Measurements from ENCODE around the gene TSC22D1.

Gene TSC22D1

GRCh38 chr13:44452418-44452817, 123.7 kb downstream of the TSC22D1 start:
- no peak for DNase-seq (ENCODE audit: low read depth)

- no peak for DNase-seq (ENCODE audit: low read depth)
These were observed 124.5 kb downstream of the TSC22D1 start for GRCh38 chr13:44451651-44452050.

- no peak for DNase-seq (ENCODE audit: low read depth)
These were observed 125.0 kb downstream of the TSC22D1 start for GRCh38 chr13:44451126-44451525.

- no peak for DNase-seq (ENCODE audit: low read depth)
These were observed 125.9 kb downstream of the TSC22D1 start for GRCh38 chr13:44449999-44450821.

- no peak for DNase-seq (ENCODE audit: low read depth)
These were observed 127.3 kb downstream of the TSC22D1 start for GRCh38 chr13:44448875-44449274.

- DNase-seq (ENCODE audit: low read depth) = no peak
These were observed 127.8 kb downstream of the TSC22D1 start for GRCh38 chr13:44448373-44448772.

GRCh38 chr13:44447783-44448321, 128.3 kb downstream of the TSC22D1 start:
- no peak for DNase-seq (ENCODE audit: low read depth)

GRCh38 chr13:44440046-44440608, 136.0 kb downstream of the TSC22D1 start:
- DNase-seq (ENCODE audit: low read depth) = no peak

GRCh38 chr13:44439452-44440024, 136.6 kb downstream of the TSC22D1 start:
- no peak for DNase-seq (ENCODE audit: low read depth)

- no peak for DNase-seq (ENCODE audit: low read depth)
These were observed 137.9 kb downstream of the TSC22D1 start for GRCh38 chr13:44438234-44438579.

GRCh38 chr13:44437356-44438233, 138.5 kb downstream of the TSC22D1 start:
- DNase-seq (ENCODE audit: low read depth) = no peak

GRCh38 chr13:44436589-44437337, 139.4 kb downstream of the TSC22D1 start:
- peak; percentile 73 for DNase-seq (ENCODE audit: low read depth)

GRCh38 chr13:44435919-44436510, 140.1 kb downstream of the TSC22D1 start:
- DNase-seq (ENCODE audit: low read depth) = no peak

- DNase-seq (ENCODE audit: low read depth) = peak; percentile 92
These were observed 140.8 kb downstream of the TSC22D1 start for GRCh38 chr13:44435142-44435918.

- DNase-seq (ENCODE audit: low read depth) = no peak
These were observed 141.4 kb downstream of the TSC22D1 start for GRCh38 chr13:44434766-44435141.

- DNase-seq (ENCODE audit: low read depth) = no peak
These were observed 142.0 kb downstream of the TSC22D1 start for GRCh38 chr13:44433863-44434765.

GRCh38 chr13:44432650-44433049, 143.5 kb downstream of the TSC22D1 start:
- no peak for DNase-seq (ENCODE audit: low read depth)

- no peak for DNase-seq (ENCODE audit: low read depth)
These were observed 145.0 kb downstream of the TSC22D1 start for GRCh38 chr13:44431150-44431549.

GRCh38 chr13:44429311-44429710, 146.8 kb downstream of the TSC22D1 start:
- DNase-seq (ENCODE audit: low read depth) = no peak
